ENCODE measurements around the gene RPS6KL1.

RPS6KL1 gene

GRCh38 chr14:74897642-74898041 lies 25.4 kb downstream of the RPS6KL1 start:
- ATAC-seq = no peak
- TF ChIP-seq SNAI2 (CRISPR knock-in tag; IDR thresholded peaks at IDR 0.05) (no peak), BACH2 (CRISPR knock-in tag; IDR thresholded peaks at IDR 0.05; ENCODE audit: borderline replicate concordance) (no peak), ISL1 (CRISPR knock-in tag; IDR thresholded peaks at IDR 0.05) (no peak)

GRCh38 chr14:74896400-74896799 lies 26.7 kb downstream of the RPS6KL1 start:
- no peak for ATAC-seq

GRCh38 chr14:74893614-74894091 lies 29.4 kb downstream of the RPS6KL1 start:
- no peak for TF ChIP-seq ZFP3 (CRISPR knock-in tag; IDR thresholded peaks at IDR 0.05)
- TF ChIP-seq RARB (CRISPR knock-in tag; IDR thresholded peaks at IDR 0.05) = no peak
- no peak for ATAC-seq

More at GRCh38 chr14:74896400-74896799, 26.7 kb downstream of the RPS6KL1 start:
- no peak for TF ChIP-seq PATZ1 (CRISPR knock-in tag; IDR thresholded peaks at IDR 0.05; ENCODE audit: borderline replicate concordance)
- TF ChIP-seq TSHZ2 (CRISPR knock-in tag; IDR thresholded peaks at IDR 0.05) = no peak
- TF ChIP-seq ZNF70 (CRISPR knock-in tag; IDR thresholded peaks at IDR 0.05) = no peak
- TF ChIP-seq PPARA (CRISPR knock-in tag; IDR thresholded peaks at IDR 0.05; ENCODE audit: borderline replicate concordance) = no peak
- TF ChIP-seq TCF4 (CRISPR knock-in tag; IDR thresholded peaks at IDR 0.05; ENCODE audit: borderline replicate concordance) = no peak
- no peak for TF ChIP-seq ESRRG (CRISPR knock-in tag; IDR thresholded peaks at IDR 0.05)
- no peak for TF ChIP-seq TOX (CRISPR knock-in tag; IDR thresholded peaks at IDR 0.05; ENCODE audit: borderline replicate concordance)
- no peak for TF ChIP-seq ZNF565 (CRISPR knock-in tag; conservative IDR thresholded peaks at IDR 0.05; ENCODE audit: low read depth)
- no peak for TF ChIP-seq ZC3H10 (CRISPR knock-in tag; IDR thresholded peaks at IDR 0.05)
- TF ChIP-seq GLIS3 (CRISPR knock-in tag; IDR thresholded peaks at IDR 0.05) = no peak
- TF ChIP-seq ISL1 (CRISPR knock-in tag; IDR thresholded peaks at IDR 0.05) = no peak
- no peak for TF ChIP-seq CSRNP3 (CRISPR knock-in tag; IDR thresholded peaks at IDR 0.05)
- TF ChIP-seq ARNTL (CRISPR knock-in tag; IDR thresholded peaks at IDR 0.05; ENCODE audit: borderline replicate concordance, low read depth) = no peak
- TF ChIP-seq ZNF8 (CRISPR knock-in tag; IDR thresholded peaks at IDR 0.05) = no peak
- TF ChIP-seq ZFP3 (CRISPR knock-in tag; IDR thresholded peaks at IDR 0.05) = no peak

- no peak for ATAC-seq
- TF ChIP-seq CSDC2 (CRISPR knock-in tag; IDR thresholded peaks at IDR 0.05) (no peak), TOX (CRISPR knock-in tag; IDR thresholded peaks at IDR 0.05; ENCODE audit: borderline replicate concordance) (no peak), OSR1 (CRISPR knock-in tag; IDR thresholded peaks at IDR 0.05) (no peak), ZNF70 (CRISPR knock-in tag; IDR thresholded peaks at IDR 0.05) (no peak), ZNF565 (CRISPR knock-in tag; conservative IDR thresholded peaks at IDR 0.05; ENCODE audit: low read depth) (no peak), ESRRG (CRISPR knock-in tag; IDR thresholded peaks at IDR 0.05) (no peak), CSRNP3 (CRISPR knock-in tag; IDR thresholded peaks at IDR 0.05) (no peak), PATZ1 (CRISPR knock-in tag; IDR thresholded peaks at IDR 0.05; ENCODE audit: borderline replicate concordance) (no peak), ZFP3 (CRISPR knock-in tag; IDR thresholded peaks at IDR 0.05) (no peak), POU6F1 (CRISPR knock-in tag; IDR thresholded peaks at IDR 0.05; ENCODE audit: borderline replicate concordance, low read depth) (no peak), ISL1 (CRISPR knock-in tag; IDR thresholded peaks at IDR 0.05) (no peak), CREB5 (CRISPR knock-in tag; IDR thresholded peaks at IDR 0.05; ENCODE audit: low read depth) (no peak), PPARA (CRISPR knock-in tag; IDR thresholded peaks at IDR 0.05; ENCODE audit: borderline replicate concordance) (no peak), ZC3H10 (CRISPR knock-in tag; IDR thresholded peaks at IDR 0.05) (no peak)
Observed at GRCh38 chr14:74892745-74893144, 30.3 kb downstream of the RPS6KL1 start.

All from SK-N-SH treated with all-trans-retinoic acid at 6 μM for 48 hours (cell line).